Measurements from ENCODE around the gene ACTL10. TPM values are rescaled to one million over a fixed set of nuclear protein-coding genes. Genes with fewer than 3 reads are reported as not detected.

Gene ACTL10
- total and polyA plus RNA-seq, 2 of the 13 experiments (the other 11 are each of a cell fraction or from before 2014, with no cell fraction given) = not detected

GRCh38 chr20:33663161-33664084 is 3.3 kb upstream of the ACTL10 start (continued):
- TF ChIP-seq ZNF460 (CRISPR knock-in tag; IDR thresholded peaks at IDR 0.05; ENCODE audit: borderline replicate concordance) (no peak), AKAP8 (CRISPR knock-in tag; IDR thresholded peaks at IDR 0.05) (peak; percentile 100), ZNF280B (CRISPR knock-in tag; IDR thresholded peaks at IDR 0.05; ENCODE audit: borderline replicate concordance) (peak; percentile 91; the same call in 1 of the 2 replicates), SRSF4 (IDR thresholded peaks at IDR 0.05; ENCODE audit: low read depth, low read length, poor library complexity, severe bottlenecking) (no peak), GPBP1L1 (CRISPR knock-in tag; IDR thresholded peaks at IDR 0.05) (no peak), ZNF276 (CRISPR knock-in tag; IDR thresholded peaks at IDR 0.05; ENCODE audit: low read depth) (no peak), ZNF160 (CRISPR knock-in tag; IDR thresholded peaks at IDR 0.05) (peak; percentile 23), ZNF138 (CRISPR knock-in tag; IDR thresholded peaks at IDR 0.05; ENCODE audit: low read depth) (no peak; the same call in 1 of the 2 replicates), MAFG (CRISPR knock-in tag; IDR thresholded peaks at IDR 0.05) (no peak), NFYC (CRISPR knock-in tag; IDR thresholded peaks at IDR 0.05) (no peak), EEA1 (CRISPR knock-in tag; IDR thresholded peaks at IDR 0.05; ENCODE audit: borderline replicate concordance) (peak; percentile 91), ZKSCAN1 (IDR thresholded peaks at IDR 0.05; ENCODE audit: low read length) (no peak), ZNF34 (CRISPR knock-in tag; IDR thresholded peaks at IDR 0.05; ENCODE audit: borderline replicate concordance) (no peak; the same call in none of the 2 replicates), ZNF784 (CRISPR knock-in tag; IDR thresholded peaks at IDR 0.05; ENCODE audit: borderline replicate concordance) (peak; percentile 86; the same call in 1 of the 2 replicates), PHF21A (CRISPR knock-in tag; IDR thresholded peaks at IDR 0.05) (peak; percentile 89), PCBP1 (IDR thresholded peaks at IDR 0.05; ENCODE audit: borderline replicate concordance, low read depth, low read length) (0 out of 2 replicates have a peak, but pooled peaks have one; percentile 23), NFATC3 (CRISPR knock-in tag; IDR thresholded peaks at IDR 0.05) (peak; percentile 27; the same call in 1 of the 2 replicates), HMG20B (CRISPR knock-in tag; conservative IDR thresholded peaks at IDR 0.05) (no peak), TAF1 (CRISPR knock-in tag; IDR thresholded peaks at IDR 0.05) (peak; percentile 84), SNAI1 (CRISPR knock-in tag; IDR thresholded peaks at IDR 0.05; ENCODE audit: borderline replicate concordance) (no peak), FIP1L1 (IDR thresholded peaks at IDR 0.05; ENCODE audit: borderline replicate concordance, insufficient read depth, low read depth, low read length) (no peak), ZFP36L2 (CRISPR knock-in tag; IDR thresholded peaks at IDR 0.05) (0 out of 2 replicates have a peak, but pooled peaks have one; percentile 6), ZNF768 (CRISPR knock-in tag; IDR thresholded peaks at IDR 0.05) (peak; percentile 84)
